Fibroblast of pulmonary artery (primary cell): ENCODE results near the gene SH3PXD2A.
A peak's percentile ranks its signal among the peaks of the same experiment; 100 is the strongest.

Source experiments
- DNase-seq: peaks from one replicate; pipeline ENCODE4 v3.0.0-alpha.2; 2010; ENCODE audit warnings: low read depth
- H3K4me3 ChIP-seq: replicated peaks from 2 replicates; pipeline ENCODE4 v1.5.1; 2011; ENCODE audit warnings: low read depth, mild to moderate bottlenecking, control low read depth, low read length, moderate library complexity
- TF ChIP-seq, protein P1 (sequence below): IDR thresholded peaks from 2 replicates; pipeline ENCODE4 v1.5.1; 2011; ENCODE audit warnings: mild to moderate bottlenecking, control low read depth, low read length, inconsistent platforms; ENCODE audit errors: missing control alignments

Gene SH3PXD2A

DNA sequence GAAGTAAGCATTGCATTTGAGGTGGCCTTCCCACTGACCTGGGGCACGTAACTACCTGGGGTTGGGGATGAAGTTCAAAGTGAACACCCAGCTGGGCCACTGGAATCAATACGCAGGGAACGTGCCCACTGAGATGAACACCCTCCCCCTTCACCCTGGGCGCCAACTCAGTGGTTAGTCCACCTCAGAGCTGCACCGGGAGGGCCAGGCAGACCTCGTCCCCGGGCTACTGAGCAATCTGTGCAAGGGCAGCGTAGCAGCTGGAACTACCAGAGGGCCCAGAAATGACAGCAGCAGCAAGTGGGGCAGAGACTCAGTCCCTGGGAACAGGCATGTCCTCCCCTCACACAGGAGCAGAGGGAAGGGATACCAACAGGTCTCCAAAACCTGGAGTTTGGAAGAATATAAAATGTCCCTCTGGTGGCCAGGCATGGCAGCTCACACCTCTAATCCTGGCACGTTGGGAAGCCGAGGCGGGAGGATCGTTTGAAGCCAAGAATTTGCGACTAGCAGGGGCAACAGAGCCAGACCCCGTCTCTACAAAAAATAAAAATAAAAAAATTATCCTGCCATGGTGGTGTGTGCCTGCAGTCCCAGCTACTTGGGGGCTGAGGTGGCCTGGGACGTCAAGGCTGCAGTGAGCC is 143.9 kb downstream of the SH3PXD2A start:
- TF ChIP-seq, protein P1, sequence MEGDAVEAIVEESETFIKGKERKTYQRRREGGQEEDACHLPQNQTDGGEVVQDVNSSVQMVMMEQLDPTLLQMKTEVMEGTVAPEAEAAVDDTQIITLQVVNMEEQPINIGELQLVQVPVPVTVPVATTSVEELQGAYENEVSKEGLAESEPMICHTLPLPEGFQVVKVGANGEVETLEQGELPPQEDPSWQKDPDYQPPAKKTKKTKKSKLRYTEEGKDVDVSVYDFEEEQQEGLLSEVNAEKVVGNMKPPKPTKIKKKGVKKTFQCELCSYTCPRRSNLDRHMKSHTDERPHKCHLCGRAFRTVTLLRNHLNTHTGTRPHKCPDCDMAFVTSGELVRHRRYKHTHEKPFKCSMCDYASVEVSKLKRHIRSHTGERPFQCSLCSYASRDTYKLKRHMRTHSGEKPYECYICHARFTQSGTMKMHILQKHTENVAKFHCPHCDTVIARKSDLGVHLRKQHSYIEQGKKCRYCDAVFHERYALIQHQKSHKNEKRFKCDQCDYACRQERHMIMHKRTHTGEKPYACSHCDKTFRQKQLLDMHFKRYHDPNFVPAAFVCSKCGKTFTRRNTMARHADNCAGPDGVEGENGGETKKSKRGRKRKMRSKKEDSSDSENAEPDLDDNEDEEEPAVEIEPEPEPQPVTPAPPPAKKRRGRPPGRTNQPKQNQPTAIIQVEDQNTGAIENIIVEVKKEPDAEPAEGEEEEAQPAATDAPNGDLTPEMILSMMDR = peak; percentile 25
- no peak overlapping the region for H3K4me3 ChIP-seq
- no peak for DNase-seq

DNA sequence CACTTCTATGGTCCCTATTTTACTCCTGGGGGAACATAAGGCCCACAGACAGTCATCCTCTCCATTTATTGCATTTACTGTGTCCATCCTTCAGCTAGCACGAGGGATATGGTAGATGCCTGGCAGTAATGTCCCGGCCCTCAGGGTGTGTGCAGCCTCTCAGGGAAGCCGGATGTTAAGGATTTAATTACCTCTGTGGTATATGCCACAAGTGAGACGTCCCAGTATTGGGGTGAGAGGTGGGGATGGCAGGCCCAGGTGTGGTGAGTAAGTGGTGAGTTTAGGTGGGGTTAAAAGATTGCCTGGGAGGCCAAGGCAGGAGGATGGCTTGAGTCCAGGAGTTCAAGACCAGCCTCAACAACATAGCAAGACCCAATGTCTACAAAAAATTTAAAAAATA is 144.9 kb downstream of the SH3PXD2A start:
- TF ChIP-seq, protein P1 = no peak
- DNase-seq = no peak
- no peak overlapping the region for H3K4me3 ChIP-seq

DNA sequence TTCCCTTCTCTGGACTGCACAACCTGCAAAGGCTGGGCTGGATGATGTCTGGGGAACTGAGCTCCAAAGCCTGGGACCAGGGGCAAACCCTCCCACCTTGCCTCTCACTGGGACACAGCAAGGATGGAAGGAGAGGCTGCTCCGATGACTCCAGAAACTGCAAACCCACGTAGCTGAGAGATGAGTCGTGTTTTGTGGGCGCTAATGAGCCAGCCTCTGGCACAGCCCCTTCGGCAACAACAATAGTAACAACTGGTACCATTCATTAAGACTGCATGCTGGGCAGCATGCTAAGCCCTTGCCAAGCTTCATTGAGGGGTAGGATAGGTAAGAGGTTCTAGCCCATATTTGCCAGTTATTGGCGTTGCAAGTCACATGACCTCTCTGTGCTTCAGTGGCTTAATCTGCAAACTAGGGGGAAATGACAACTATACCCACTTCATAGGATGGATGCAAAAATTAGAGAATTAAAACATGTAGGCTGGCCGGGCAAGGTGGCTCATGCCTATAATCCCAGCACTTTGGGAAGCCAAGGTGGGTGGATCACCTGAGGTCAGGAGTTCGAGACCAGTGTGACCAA is 145.9 kb downstream of the SH3PXD2A start:
- TF ChIP-seq, protein P1 = no peak

DNA sequence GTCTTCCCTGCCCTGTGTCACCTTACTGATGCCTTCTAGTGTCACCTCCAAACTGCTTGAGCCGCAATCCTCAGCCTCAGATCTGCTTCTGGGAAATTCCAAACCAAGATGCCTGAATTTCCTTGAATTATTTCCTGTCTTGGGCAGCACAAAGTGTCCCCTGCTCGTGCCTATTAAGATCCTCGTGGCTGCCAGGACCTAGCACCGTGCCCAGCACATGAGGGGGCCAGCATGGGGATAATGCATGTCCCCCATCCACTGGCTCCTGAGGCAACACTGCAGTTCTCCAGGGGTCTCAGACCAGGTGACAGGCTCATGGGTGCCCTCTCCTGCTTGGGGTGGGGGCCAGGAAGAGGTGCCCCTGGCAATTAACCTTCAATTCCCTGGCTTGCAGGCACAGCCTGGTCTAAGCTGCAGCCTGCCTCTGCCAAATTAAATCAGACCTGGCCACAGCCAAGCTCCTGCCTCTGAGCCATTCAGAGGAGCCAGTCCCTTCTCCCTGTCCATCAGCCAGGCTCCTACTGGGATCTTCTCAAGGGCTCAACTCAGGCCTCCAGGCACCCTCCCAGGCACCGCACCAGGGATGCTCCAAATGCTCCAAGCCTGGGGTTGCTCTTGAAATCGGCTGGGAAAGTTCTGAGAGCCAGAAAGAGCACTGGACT is 146.6 kb downstream of the SH3PXD2A start:
- TF ChIP-seq, protein P1 = no peak
- H3K4me3 ChIP-seq = no peak overlapping the region
- DNase-seq = no peak

More for the DNA sequence above, 145.9 kb downstream of the SH3PXD2A start:
- no peak overlapping the region for H3K4me3 ChIP-seq
- DNase-seq = peak; percentile 43

DNA sequence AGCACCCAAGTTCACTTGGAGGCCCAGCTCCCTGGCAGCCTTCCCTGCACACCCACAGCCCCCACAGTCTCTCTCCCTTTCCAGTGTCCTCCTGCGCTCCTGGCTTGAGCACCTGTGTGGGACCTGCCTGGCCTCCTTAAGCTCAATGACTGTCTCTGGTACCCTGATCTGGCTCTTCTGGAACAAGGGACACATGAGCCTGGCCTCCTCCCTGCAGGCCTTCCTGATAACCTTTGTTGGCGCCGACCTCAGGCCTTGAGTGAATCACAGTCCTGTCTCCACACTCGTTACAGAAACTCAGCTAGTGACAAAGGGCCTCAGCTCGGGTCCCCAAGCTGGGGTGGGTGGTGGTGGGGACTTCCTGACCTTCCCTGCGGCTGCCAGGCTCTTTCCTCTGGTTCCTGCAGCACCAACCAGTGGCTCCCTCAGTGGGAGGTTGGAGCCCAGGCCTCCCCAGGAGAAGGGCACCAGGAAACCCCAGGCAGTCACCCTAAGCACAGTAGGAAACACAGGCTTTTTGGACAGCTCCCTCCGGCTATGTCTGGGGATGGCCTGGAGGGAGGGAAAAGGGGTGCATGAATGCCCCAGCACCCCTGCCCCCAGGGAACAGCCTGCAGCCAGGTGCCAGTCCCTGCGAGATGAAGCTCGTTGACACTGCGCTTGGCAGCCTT is 147.3 kb downstream of the SH3PXD2A start:
- no peak overlapping the region for H3K4me3 ChIP-seq
- TF ChIP-seq, protein P1 = no peak
- no peak for DNase-seq

DNA sequence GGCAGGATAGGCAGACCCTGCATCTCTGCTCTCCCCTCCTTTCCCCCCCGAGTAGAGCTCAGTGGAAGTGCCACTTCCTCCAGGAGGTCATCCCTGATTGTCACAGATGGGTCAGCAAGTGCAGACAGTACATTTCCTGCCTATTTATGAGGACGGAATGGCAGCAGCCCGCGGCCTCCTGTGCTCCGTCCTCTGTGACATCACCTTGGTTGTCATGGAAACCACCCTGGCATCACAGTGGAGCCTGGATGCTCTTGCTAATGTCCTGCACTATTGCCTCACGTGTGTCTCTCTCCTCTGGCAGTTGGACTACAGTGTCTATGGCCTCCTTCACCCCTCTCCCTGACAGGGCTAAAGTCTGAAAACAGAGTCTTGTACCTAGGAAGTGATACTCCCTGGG is 148.6 kb downstream of the SH3PXD2A start:
- TF ChIP-seq, protein P1 = no peak

More for the DNA sequence above, 148.6 kb downstream of the SH3PXD2A start:
- no peak for DNase-seq
- no peak overlapping the region for H3K4me3 ChIP-seq
